Osteocyte (in vitro differentiated cells): Measurements from ENCODE around the gene SYCP2L. TPM values are rescaled to one million over a fixed set of nuclear protein-coding genes. Genes with fewer than 3 reads are reported as not detected.

Experiments
- DNase-seq: peaks from one replicate; pipeline ENCODE4 v3.0.0; 2021; ENCODE audit warnings: mixed read lengths; ENCODE audit not compliant: unreplicated experiment; ENCODE audit errors: extremely low spot score
- H3K27ac Mint-ChIP-seq: one replicate; pipeline ENCODE4 v1.8.0; 2021; ENCODE audit warnings: mild to moderate bottlenecking, mixed read lengths; ENCODE audit not compliant: unreplicated experiment
- H3K27me3 Mint-ChIP-seq: one replicate; pipeline ENCODE4 v1.8.0; 2021; ENCODE audit warnings: mixed read lengths; ENCODE audit not compliant: unreplicated experiment
- H3K36me3 Mint-ChIP-seq: one replicate; pipeline ENCODE4 v1.8.0; 2021; ENCODE audit warnings: mixed read lengths; ENCODE audit not compliant: unreplicated experiment
- H3K4me1 Mint-ChIP-seq: one replicate; pipeline ENCODE4 v1.8.0; 2021; ENCODE audit warnings: mixed read lengths; ENCODE audit not compliant: unreplicated experiment
- H3K4me3 Mint-ChIP-seq: one replicate; pipeline ENCODE4 v1.8.0; 2021; ENCODE audit warnings: mild to moderate bottlenecking, moderate library complexity, mixed read lengths; ENCODE audit not compliant: unreplicated experiment
- H3K9me3 Mint-ChIP-seq: one replicate; pipeline ENCODE4 v1.8.0; 2021; ENCODE audit warnings: mixed read lengths; ENCODE audit not compliant: unreplicated experiment
- total RNA-seq: library from RNA; stranded (reverse); gene quantifications from 2 replicates; pipeline ENCODE4 v1.2.1, GENCODE V29; 2021
- TF ChIP-seq, protein P1 (sequence below): fragments of 200-600 bp; sonication (generic); IDR thresholded peaks from 2 replicates; pipeline ENCODE4 v1.5.0; 2021; ENCODE audit warnings: antibody characterized with exemption, mild to moderate bottlenecking, moderate library complexity

Gene SYCP2L
- total RNA-seq, 1 donor from 2014 or later = 4.3 TPM

DNA sequence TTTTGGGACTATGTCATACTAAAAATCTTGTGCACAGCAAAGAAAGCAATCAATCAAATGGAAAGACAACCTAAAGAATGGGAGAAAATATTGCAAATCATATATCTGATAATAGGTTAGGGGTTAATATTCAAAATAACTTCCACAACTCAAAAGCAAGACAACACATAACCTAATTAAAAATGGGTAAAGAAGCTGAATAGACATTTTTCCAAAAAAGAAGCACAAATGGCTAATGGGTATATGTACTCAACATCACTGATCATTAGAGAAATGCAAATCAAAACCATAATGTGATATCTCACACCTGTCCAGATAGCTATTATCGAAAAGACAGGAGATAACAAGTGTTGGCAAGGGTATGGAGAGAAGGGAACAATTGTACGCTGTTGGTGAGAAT is 53.0 kb downstream of the SYCP2L start:
- no peaks in the 10 kb centered on the region for H3K4me1 Mint-ChIP-seq
- H3K27ac Mint-ChIP-seq = no peak overlapping the region
- no peak overlapping the region for H3K4me3 Mint-ChIP-seq
- no peak for DNase-seq
- H3K36me3 Mint-ChIP-seq = peaks cover 20% of the 10 kb centered on the region
- no peaks in the 10 kb centered on the region for H3K27me3 Mint-ChIP-seq
- peaks cover 15% of the 10 kb centered on the region for H3K9me3 Mint-ChIP-seq
- TF ChIP-seq, protein P1, sequence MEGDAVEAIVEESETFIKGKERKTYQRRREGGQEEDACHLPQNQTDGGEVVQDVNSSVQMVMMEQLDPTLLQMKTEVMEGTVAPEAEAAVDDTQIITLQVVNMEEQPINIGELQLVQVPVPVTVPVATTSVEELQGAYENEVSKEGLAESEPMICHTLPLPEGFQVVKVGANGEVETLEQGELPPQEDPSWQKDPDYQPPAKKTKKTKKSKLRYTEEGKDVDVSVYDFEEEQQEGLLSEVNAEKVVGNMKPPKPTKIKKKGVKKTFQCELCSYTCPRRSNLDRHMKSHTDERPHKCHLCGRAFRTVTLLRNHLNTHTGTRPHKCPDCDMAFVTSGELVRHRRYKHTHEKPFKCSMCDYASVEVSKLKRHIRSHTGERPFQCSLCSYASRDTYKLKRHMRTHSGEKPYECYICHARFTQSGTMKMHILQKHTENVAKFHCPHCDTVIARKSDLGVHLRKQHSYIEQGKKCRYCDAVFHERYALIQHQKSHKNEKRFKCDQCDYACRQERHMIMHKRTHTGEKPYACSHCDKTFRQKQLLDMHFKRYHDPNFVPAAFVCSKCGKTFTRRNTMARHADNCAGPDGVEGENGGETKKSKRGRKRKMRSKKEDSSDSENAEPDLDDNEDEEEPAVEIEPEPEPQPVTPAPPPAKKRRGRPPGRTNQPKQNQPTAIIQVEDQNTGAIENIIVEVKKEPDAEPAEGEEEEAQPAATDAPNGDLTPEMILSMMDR = no peak

DNA sequence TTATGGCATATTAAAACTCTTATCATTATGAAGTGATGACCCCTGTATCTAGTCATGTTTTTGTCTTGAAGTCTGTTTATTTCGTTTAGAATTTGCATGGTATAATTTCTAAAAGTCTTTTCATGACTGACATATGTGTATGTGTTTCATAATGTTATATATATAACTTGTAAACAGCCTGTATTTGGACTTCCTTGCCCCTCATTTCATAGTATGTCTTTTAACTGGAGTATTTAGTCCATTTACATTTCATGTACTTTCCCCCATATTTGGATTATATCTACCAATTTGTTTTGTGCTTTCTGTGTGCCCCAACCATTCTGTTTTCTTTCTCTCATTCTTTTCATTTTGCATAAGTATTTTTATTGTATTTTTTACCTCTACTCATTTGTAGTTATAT is 59.0 kb downstream of the SYCP2L start:
- TF ChIP-seq, protein P1 = no peak
- Mint-ChIP-seq H3K4me3 (no peak overlapping the region), H3K36me3 (peaks cover 13% of the 10 kb centered on the region), H3K27me3 (no peaks in the 10 kb centered on the region), H3K4me1 (peaks cover 11% of the 10 kb centered on the region), H3K9me3 (peaks cover 21% of the 10 kb centered on the region), H3K27ac (no peak overlapping the region)
- no peak for DNase-seq

DNA sequence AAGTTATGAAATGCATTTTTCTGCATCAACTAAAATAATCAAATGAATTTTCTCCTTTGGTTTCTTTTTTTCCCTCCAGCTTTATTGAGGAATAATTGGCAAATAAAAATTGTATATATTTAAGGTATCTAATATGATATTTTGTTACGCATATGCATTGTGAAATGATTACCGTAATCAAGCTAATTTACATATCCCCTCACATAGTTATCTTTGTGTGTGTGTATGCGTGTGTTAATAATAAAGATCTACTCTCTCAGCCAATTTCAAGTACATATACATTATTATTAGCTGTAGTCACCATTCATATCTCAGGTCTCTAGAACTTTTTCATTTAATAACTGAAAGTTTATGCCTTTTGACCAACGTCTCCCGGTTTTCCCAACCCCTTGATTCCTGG is 61.1 kb downstream of the SYCP2L start:
- TF ChIP-seq, protein P1 = no peak
- peaks cover 21% of the 10 kb centered on the region for H3K9me3 Mint-ChIP-seq
- H3K27me3 Mint-ChIP-seq = no peaks in the 10 kb centered on the region
- H3K27ac Mint-ChIP-seq = no peak overlapping the region
- H3K4me3 Mint-ChIP-seq = no peak overlapping the region
- no peak for DNase-seq
- peaks cover 24% of the 10 kb centered on the region for H3K4me1 Mint-ChIP-seq
- peaks cover 13% of the 10 kb centered on the region for H3K36me3 Mint-ChIP-seq

DNA sequence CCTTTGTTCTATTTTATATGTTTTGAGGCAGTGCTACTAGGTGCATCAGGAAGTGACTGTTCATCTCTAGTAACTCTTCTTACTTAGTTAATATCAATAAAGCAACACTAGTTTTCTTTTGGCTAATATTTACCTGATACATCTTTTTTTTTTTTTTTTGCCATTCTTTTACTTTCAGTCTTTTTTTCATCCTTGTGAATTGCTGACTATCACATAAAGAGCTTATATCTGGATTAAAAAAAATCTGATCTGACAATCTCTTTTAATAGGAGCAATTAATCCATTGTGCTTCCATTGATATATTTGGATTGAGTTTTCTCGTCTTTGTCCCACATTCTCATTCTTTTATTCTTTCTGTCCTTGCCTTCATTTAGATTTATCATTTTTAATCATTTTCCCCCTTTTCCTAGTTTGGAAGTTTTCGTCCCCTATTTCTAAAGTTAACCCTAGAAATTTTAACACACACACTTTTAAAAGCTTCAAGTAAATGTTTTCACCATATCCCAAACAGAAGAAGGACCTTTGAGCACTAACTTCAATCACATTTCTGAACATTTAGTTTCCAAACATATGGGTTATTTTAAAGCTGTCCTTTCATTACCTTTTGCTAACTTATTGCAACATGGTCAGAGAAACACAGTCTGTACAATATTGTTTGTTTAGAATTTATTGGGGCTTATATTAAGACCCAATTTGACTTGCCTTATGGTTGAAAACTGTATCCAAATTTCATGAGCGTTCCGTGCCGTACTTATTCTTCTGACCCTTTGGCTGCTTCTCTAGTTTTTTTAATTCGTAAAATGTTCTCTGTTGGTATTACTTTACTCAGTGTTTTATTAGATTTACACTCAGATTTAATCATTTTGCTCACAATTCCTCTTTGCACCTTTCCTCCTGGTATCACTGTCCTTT is 63.0 kb downstream of the SYCP2L start:
- peaks cover 15% of the 10 kb centered on the region for H3K36me3 Mint-ChIP-seq
- H3K27ac Mint-ChIP-seq = no peak overlapping the region
- DNase-seq = no peak
- peaks cover 21% of the 10 kb centered on the region for H3K9me3 Mint-ChIP-seq
- H3K4me1 Mint-ChIP-seq = peaks cover 24% of the 10 kb centered on the region
- H3K4me3 Mint-ChIP-seq = no peak overlapping the region
- no peaks in the 10 kb centered on the region for H3K27me3 Mint-ChIP-seq
- TF ChIP-seq, protein P1 = no peak

DNA sequence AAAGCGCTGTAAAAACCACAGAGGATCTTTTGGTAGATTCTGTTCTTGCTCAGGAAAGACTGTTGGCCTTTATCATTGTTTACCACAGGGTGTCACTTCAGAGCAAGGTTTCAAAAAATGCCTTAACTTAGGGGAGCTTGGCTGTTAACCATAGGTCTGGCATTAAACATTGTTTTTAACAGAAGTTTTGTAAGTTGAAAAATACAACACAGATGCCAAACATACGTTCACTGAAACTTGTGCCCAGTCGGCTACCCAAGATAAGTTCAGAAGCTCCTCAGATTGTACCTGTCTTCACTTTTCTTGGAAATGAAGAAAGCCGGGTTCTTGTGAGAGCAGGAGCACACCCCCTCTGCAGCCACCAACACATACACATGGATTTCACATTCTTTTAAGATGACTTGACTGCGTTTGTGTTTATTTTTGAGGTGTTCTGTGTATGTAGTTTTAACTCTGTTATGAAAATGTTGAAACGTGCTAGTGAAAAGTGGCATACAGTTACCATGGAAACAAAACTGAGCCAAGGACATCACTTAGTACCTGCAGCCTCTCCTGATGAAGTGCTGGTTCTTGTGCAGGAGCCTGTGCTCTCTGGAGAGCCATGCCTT is 64.9 kb downstream of the SYCP2L start:
- peaks cover 28% of the 10 kb centered on the region for H3K4me1 Mint-ChIP-seq
- H3K27ac Mint-ChIP-seq = peak overlapping the region; percentile 82
- TF ChIP-seq, protein P1 = peak; percentile 82
- H3K27me3 Mint-ChIP-seq = no peaks in the 10 kb centered on the region
- H3K9me3 Mint-ChIP-seq = peaks cover 16% of the 10 kb centered on the region
- H3K36me3 Mint-ChIP-seq = peaks cover 9% of the 10 kb centered on the region
- DNase-seq = no peak
- H3K4me3 Mint-ChIP-seq = no peak overlapping the region
